A549 (cell line): ENCODE results near the gene TOMM40.

Source experiments
- EHMT2 ChIP-seq: fragments of 200-600 bp; sonication (generic); IDR thresholded peaks from 2 replicates; pipeline ENCODE4 v1.6.1; 2016; ENCODE audit warnings: antibody characterized with exemption, low read depth, mild to moderate bottlenecking, moderate library complexity
- EP300 ChIP-seq, 2 experiments: fragments of >200 bp; sonication (Bioruptor Twin); formaldehyde crosslinking; IDR thresholded peaks; 2 replicates in 1 of 2; 3 replicates in 1 of 2; pipeline ENCODE4 v1.6.1; 2016 to 2017
- NR3C1 ChIP-seq: fragments of >200 bp; sonication (Bioruptor Twin); formaldehyde crosslinking; IDR thresholded peaks from 3 replicates; pipeline ENCODE4 v1.6.1; 2017
- ZSCAN20 ChIP-seq: fragments of 250-450 bp; sonication (Bioruptor Pico); IDR thresholded peaks from 2 replicates; pipeline ENCODE4 v1.8.0; 2022; ENCODE audit warnings: mild to moderate bottlenecking, moderate library complexity
- TF ChIP-seq, protein P1 (sequence below): fragments of >200 bp; sonication (Bioruptor Twin); formaldehyde crosslinking; IDR thresholded peaks from 3 replicates; pipeline ENCODE4 v1.5.1; 2016

DNA sequence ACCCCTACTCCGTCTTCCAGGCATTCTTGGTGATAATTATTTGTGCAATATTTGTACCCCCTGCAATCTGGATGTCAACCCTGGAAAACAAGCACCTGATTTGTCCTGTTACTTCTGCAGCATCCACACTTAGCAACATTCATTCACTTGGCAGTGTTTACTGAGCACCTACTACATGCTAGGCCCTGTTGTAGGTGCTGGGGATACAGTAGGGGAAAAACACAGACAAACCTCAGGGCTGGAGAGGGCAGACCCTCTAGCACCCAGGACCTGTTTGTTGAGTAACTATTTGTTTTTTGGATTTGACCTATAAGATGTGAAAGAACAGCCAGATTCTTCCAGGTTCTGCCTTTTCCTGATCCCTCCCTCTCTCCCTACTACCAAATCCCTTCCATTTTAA lies 35.4 kb upstream of the TOMM40 start:
- TF ChIP-seq, protein P1, sequence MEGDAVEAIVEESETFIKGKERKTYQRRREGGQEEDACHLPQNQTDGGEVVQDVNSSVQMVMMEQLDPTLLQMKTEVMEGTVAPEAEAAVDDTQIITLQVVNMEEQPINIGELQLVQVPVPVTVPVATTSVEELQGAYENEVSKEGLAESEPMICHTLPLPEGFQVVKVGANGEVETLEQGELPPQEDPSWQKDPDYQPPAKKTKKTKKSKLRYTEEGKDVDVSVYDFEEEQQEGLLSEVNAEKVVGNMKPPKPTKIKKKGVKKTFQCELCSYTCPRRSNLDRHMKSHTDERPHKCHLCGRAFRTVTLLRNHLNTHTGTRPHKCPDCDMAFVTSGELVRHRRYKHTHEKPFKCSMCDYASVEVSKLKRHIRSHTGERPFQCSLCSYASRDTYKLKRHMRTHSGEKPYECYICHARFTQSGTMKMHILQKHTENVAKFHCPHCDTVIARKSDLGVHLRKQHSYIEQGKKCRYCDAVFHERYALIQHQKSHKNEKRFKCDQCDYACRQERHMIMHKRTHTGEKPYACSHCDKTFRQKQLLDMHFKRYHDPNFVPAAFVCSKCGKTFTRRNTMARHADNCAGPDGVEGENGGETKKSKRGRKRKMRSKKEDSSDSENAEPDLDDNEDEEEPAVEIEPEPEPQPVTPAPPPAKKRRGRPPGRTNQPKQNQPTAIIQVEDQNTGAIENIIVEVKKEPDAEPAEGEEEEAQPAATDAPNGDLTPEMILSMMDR = no peak
- TF ChIP-seq NR3C1 (no peak), EP300 (IDR thresholded peaks at IDR 0.05) (no peak), ZSCAN20 (no peak), EHMT2 (no peak)
